Caco-2 (cell line): ENCODE results near the gene TRIO. TPM values are rescaled to one million over a fixed set of nuclear protein-coding genes. Genes with fewer than 3 reads are reported as not detected.

Source experiments
- BruUV-seq: library from RNA; stranded (reverse); fragments of 400-500 nt; replicated peaks from 2 replicates; lab custom pipeline; 2021; lab: Mats Ljungman, UMichigan
- CTCF ChIA-PET: fragments of 300-600 bp; sonication (Branson Sonifier 250); formaldehyde crosslinking; loops from one replicate; lab custom pipeline; 2022; ENCODE audit warnings: antibody characterized with exemption; lab: Charles Lee
- POLR2A ChIA-PET: fragments of 300-600 bp; sonication (Branson Sonifier 250); formaldehyde crosslinking; loops from one replicate; lab custom pipeline; 2022; ENCODE audit warnings: antibody characterized with exemption; lab: Charles Lee
- DNase-seq, 2 experiments: peaks; one replicate each; pipeline versions ENCODE4 v3.0.0 to v3.0.0-alpha.2; 2020 to 2022
- H3K27me3 ChIP-seq: replicated peaks from 2 replicates; pipeline ENCODE4 v1.6.0; 2011; ENCODE audit warnings: low read length; ENCODE audit not compliant: control insufficient read depth, insufficient read depth
- H3K36me3 ChIP-seq: 2 replicates; pipeline ENCODE4 v1.5.1; 2011; ENCODE audit warnings: low read length; ENCODE audit not compliant: control insufficient read depth, insufficient read depth
- H3K4me1 ChIP-seq: fragments of 250-450 bp; sonication (Bioruptor Pico); 2 replicates; pipeline ENCODE4 v1.5.1; 2020; ENCODE audit warnings: mild to moderate bottlenecking
- H3K4me3 ChIP-seq: 2 replicates; pipeline ENCODE4 v1.5.1; 2011; ENCODE audit warnings: low read depth, mild to moderate bottlenecking, control low read depth, low read length
- H3K9me3 ChIP-seq: fragments of 250-450 bp; sonication (Bioruptor Pico); 2 replicates; pipeline ENCODE4 v1.5.1; 2020; ENCODE audit warnings: mild to moderate bottlenecking, moderate library complexity
- H3K27ac Mint-ChIP-seq: one replicate; pipeline ENCODE4 v1.8.0; 2022; ENCODE audit warnings: mixed read lengths; ENCODE audit not compliant: unreplicated experiment
- H3K27me3 Mint-ChIP-seq: one replicate; pipeline ENCODE4 v1.8.0; 2022; ENCODE audit warnings: mixed read lengths; ENCODE audit not compliant: insufficient read depth, unreplicated experiment
- H3K36me3 Mint-ChIP-seq: one replicate; pipeline ENCODE4 v1.8.0; 2022; ENCODE audit warnings: mild to moderate bottlenecking, mixed read lengths; ENCODE audit not compliant: insufficient read depth, unreplicated experiment
- H3K4me1 Mint-ChIP-seq: one replicate; pipeline ENCODE4 v1.8.0; 2022; ENCODE audit warnings: low read depth, mixed read lengths; ENCODE audit not compliant: unreplicated experiment
- H3K4me3 Mint-ChIP-seq: one replicate; pipeline ENCODE4 v1.8.0; 2022; ENCODE audit warnings: mild to moderate bottlenecking, moderate library complexity, mixed read lengths; ENCODE audit not compliant: unreplicated experiment
- H3K9me3 Mint-ChIP-seq: one replicate; pipeline ENCODE4 v1.8.0; 2022; ENCODE audit warnings: mixed read lengths; ENCODE audit not compliant: unreplicated experiment
- intact Hi-C: fragments of 100-400 bp; cut with micrococcal nuclease; formaldehyde crosslinking; loops from one replicate; pipeline ENCODE4 v1.10.0; 2022; ENCODE audit not compliant: unreplicated experiment
- total RNA-seq: library from RNA; stranded (reverse); gene quantifications from 2 replicates; pipeline ENCODE4 v1.2.3, GENCODE V29; 2022
- TF ChIP-seq, protein P1 (sequence below), 2 experiments: fragments of 200-600 bp in 1 of 2; IDR thresholded peaks; 1 replicate in 1 of 2; 2 replicates in 1 of 2; pipeline versions ENCODE4 v1.5.1 to v1.8.0; 2011 to 2022; ENCODE audit warnings: antibody characterized with exemption in 1 of 2, control low read depth in 1 of 2, inconsistent platforms in 1 of 2, low read depth in 1 of 2, low read length in 1 of 2, mild to moderate bottlenecking in 1 of 2, moderate library complexity in 1 of 2; ENCODE audit not compliant: insufficient read depth in 1 of 2, severe bottlenecking in 1 of 2, unreplicated experiment in 1 of 2

TRIO gene
- total RNA-seq, 1 experiment from 2014 or later: 92.0 TPM

- H3K36me3 Mint-ChIP-seq: peaks cover 76% of the 10 kb centered on the region
Measured at GRCh38 chr5:14467251-14467650, 324.1 kb downstream of the TRIO start.

GRCh38 chr5:14467886-14468285 is 324.7 kb downstream of the TRIO start:
- H3K4me3 ChIP-seq: no peak overlapping the region
- H3K27me3 ChIP-seq: no peaks in the 10 kb centered on the region
- H3K27ac Mint-ChIP-seq: no peak overlapping the region
- ChIA-PET CTCF (interaction anchor here (0.6 kb wide), 1 partner anchor 32 kb away, joined by 5 read pairs; no protein-coding TSS in a partner anchor), POLR2A (no interaction called here)
- no peaks in the 10 kb centered on the region for H3K9me3 ChIP-seq
- H3K36me3 Mint-ChIP-seq: peaks cover 71% of the 10 kb centered on the region
- H3K36me3 ChIP-seq: peaks cover 1% of the 10 kb centered on the region; the same call in 1 of the 2 replicates
- DNase-seq: no peak
- TF ChIP-seq, protein P1, sequence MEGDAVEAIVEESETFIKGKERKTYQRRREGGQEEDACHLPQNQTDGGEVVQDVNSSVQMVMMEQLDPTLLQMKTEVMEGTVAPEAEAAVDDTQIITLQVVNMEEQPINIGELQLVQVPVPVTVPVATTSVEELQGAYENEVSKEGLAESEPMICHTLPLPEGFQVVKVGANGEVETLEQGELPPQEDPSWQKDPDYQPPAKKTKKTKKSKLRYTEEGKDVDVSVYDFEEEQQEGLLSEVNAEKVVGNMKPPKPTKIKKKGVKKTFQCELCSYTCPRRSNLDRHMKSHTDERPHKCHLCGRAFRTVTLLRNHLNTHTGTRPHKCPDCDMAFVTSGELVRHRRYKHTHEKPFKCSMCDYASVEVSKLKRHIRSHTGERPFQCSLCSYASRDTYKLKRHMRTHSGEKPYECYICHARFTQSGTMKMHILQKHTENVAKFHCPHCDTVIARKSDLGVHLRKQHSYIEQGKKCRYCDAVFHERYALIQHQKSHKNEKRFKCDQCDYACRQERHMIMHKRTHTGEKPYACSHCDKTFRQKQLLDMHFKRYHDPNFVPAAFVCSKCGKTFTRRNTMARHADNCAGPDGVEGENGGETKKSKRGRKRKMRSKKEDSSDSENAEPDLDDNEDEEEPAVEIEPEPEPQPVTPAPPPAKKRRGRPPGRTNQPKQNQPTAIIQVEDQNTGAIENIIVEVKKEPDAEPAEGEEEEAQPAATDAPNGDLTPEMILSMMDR (IDR thresholded peaks at IDR 0.05; ENCODE audit: insufficient read depth in 1 of 2, low read depth in 1 of 2, low read length in 1 of 2, severe bottlenecking in 1 of 2, unreplicated experiment in 1 of 2): no peak
- 0 out of 2 replicates have a peak, but pooled peaks cover 4% of the 10 kb centered on the region for H3K4me1 ChIP-seq
- no peaks in the 10 kb centered on the region for H3K27me3 Mint-ChIP-seq
- H3K9me3 Mint-ChIP-seq: no peaks in the 10 kb centered on the region
- intact Hi-C loops: no loop called here
- no peak overlapping the region for H3K4me3 Mint-ChIP-seq
- no TSS peak for BruUV-seq
- peaks cover 18% of the 10 kb centered on the region for H3K4me1 Mint-ChIP-seq

More at GRCh38 chr5:14467251-14467650, 324.1 kb downstream of the TRIO start:
- no peaks in the 10 kb centered on the region for H3K9me3 ChIP-seq
- ChIA-PET POLR2A (no interaction called here), CTCF (no interaction called here)
- H3K27me3 Mint-ChIP-seq: no peaks in the 10 kb centered on the region
- no peaks in the 10 kb centered on the region for H3K9me3 Mint-ChIP-seq
- peaks cover 18% of the 10 kb centered on the region for H3K4me1 Mint-ChIP-seq
- H3K4me3 Mint-ChIP-seq: no peak overlapping the region
- no peaks in the 10 kb centered on the region for H3K27me3 ChIP-seq
- no peak for DNase-seq
- H3K27ac Mint-ChIP-seq: no peak overlapping the region
- H3K4me1 ChIP-seq: 0 out of 2 replicates have a peak, but pooled peaks cover 4% of the 10 kb centered on the region
- intact Hi-C loops: no loop called here
- no peak overlapping the region for H3K4me3 ChIP-seq
- BruUV-seq: no TSS peak
- TF ChIP-seq, protein P1 (IDR thresholded peaks at IDR 0.05; ENCODE audit: insufficient read depth in 1 of 2, low read depth in 1 of 2, low read length in 1 of 2, severe bottlenecking in 1 of 2, unreplicated experiment in 1 of 2): no peak
- H3K36me3 ChIP-seq: 0 out of 2 replicates have a peak, but pooled peaks cover 1% of the 10 kb centered on the region

DNA sequence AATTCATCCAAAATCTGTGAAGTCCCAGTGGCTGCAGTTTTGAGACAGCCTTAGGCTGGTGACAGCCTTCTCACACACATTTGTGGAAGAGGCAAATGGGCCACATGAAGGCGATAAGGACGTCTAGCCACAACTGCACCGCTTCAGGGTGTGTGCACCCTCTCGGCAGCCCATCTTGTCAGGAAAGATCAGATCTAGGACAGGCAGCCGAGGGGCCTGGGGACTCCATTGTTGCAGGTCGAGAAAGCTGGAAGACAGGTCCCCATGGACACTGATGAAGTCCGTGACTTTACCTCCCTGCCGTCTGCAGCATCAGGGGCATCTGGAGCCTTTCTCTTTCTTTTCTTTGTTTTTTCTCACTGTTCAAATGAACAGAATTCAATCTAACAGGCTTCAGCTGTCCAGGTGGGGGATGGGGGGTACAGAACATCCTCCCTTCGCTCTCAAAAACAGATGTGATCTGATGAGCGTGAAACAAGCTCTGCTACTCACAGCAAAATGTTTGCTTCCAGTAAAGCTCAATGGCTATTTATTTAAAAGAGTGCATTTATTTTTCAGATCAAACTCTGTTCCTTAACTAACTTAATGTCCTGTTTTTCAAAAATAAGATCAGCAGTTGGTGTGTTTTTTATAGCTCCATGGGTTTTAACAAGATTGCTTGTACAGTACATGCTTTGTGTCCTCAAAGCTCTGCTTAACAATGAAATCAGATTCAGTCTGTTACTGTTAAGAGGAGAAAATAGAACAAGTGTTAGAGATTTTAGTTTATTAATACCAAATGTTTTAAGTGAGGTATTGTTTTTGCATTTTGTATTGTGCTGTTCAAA is 326.6 kb downstream of the TRIO start:
- Histone ChIP-seq H3K9me3 (no peaks in the 10 kb centered on the region), H3K4me1 (no peaks in the 10 kb centered on the region), H3K36me3 (peaks cover 1% of the 10 kb centered on the region; the same call in 1 of the 2 replicates), H3K4me3 (no peak overlapping the region), H3K27me3 (no peaks in the 10 kb centered on the region)
- H3K27ac Mint-ChIP-seq: no peak overlapping the region
- no peaks in the 10 kb centered on the region for H3K9me3 Mint-ChIP-seq
- ChIA-PET POLR2A (no interaction called here), CTCF (no interaction called here)
- DNase-seq: no peak
- H3K4me1 Mint-ChIP-seq: peaks cover 5% of the 10 kb centered on the region
- peaks cover 62% of the 10 kb centered on the region for H3K36me3 Mint-ChIP-seq
- no TSS peak for BruUV-seq
- TF ChIP-seq, protein P1 (IDR thresholded peaks at IDR 0.05; ENCODE audit: insufficient read depth in 1 of 2, low read depth in 1 of 2, low read length in 1 of 2, severe bottlenecking in 1 of 2, unreplicated experiment in 1 of 2): no peak
- H3K4me3 Mint-ChIP-seq: no peak overlapping the region
- no peaks in the 10 kb centered on the region for H3K27me3 Mint-ChIP-seq
- intact Hi-C loops: no loop called here
